ENCODE data around the gene ELP4.

The ELP4 gene

DNA sequence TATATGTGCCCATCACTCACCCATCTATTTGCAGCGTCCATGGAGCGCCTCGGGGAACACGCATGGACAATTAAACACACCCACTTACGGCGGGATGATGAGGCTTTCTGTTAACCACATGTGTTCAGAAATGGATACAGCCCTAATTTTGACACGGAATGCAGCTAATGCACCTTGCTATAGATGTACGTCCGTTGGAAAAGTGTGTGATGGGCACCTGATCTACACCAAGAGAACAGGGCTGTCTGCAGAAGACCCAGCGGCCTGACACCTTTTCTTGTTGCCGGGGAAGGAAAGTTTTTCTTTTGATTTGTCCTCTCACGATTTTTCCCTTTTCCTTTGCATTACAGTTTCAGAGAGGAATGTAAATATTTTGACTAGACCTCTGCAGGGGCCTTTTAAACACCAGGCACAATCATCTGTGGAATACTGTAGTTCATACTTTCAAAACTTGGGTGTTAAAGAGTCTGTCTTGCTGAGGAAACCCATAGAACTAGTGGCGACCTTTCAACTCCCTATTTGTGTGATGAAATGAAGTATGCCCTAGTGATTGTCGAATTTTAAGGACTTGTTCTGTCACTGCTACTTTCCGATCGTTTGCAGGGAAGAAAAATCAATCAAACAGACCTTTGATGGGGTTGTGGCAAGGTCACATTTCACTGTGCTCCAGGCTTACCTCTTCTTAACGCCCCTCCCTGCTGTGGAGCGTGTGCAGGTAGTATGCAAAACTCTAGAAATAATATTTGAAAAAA is 318.1 kb downstream of the ELP4 start:
- no peak for DNase-seq

DNA sequence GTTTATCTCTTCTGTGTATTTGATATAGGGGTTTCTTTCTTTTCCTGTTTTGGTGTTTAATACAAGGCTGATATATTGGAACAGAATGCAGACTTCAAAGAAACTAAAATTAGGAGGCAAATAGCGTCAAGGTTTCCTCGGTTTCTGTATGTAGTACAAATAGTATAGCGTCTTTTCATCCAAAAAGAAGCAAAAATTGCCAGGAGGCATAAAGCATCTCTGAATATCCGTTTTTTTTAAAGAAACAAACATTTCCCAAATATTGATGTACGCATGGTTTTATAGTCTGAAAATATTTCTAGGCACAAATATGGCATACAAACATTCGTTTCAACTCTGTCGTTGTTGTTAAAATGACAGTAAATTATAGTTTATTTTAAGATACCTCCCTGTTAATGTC is 318.6 kb downstream of the ELP4 start:
- no peak for DNase-seq

DNA sequence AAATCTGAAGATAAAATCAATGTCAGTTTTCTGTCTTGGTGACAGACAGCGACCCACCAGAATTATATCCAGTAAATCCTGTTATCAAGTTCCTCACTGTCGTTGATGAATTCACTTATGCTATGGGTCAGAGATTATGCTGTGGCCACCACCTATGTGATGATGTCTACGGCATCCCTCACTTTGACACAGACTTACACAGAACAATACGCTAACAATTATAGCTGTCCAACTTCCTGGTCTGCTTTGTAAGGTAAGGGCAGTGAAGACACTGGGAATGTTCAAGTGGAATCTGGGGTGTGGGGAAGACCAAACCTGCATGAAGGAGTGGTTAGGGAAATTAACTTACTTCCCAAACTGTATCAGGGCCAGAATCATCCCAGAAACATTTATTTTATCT is 320.8 kb downstream of the ELP4 start:
- no peak for DNase-seq

DNA sequence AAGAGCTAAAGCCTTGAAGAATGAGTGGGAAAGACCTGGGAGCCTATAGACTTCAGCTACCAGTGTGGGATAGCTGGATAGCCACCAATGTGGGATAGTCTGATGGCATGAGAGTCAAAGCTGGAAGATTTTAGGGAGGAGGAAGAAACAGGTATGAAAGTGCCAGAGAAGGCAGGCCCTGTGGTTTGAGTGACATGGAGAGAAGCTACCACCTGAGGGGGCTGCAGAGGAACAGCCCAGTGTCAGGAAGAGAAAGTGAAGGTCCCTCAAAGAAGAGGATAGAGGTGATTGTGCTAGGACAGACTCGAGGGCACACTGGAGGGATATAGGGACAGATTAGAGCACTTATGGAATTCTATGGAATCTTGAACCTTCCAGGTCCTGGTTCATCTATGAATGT is 324.7 kb downstream of the ELP4 start:
- DNase-seq, result no peak
